Neural cell (in vitro differentiated cells): ENCODE results near the gene UGT2B28.

Experiments used
- CTCF ChIP-seq: fragments of 450-650 bp; IDR thresholded peaks from 2 replicates; pipeline ENCODE4 v1.5.1; 2014; ENCODE audit warnings: antibody characterized with exemption, mild to moderate bottlenecking, moderate library complexity; ENCODE audit not compliant: poor library complexity, severe bottlenecking
- EP300 ChIP-seq: fragments of 450-650 bp; conservative IDR thresholded peaks from 2 replicates; pipeline ENCODE4 v1.6.1; 2014; ENCODE audit warnings: antibody characterized with exemption, mild to moderate bottlenecking, moderate library complexity; ENCODE audit not compliant: poor library complexity, severe bottlenecking
- EZH2 ChIP-seq: fragments of 200-600, 300-800 bp; shearing (Covaris generic), sonication (generic); IDR thresholded peaks from 2 replicates; pipeline ENCODE4 v1.6.1; 2014; ENCODE audit warnings: antibody characterized with exemption, low read length, borderline replicate concordance, mild to moderate bottlenecking; ENCODE audit not compliant: insufficient read depth, poor library complexity, severe bottlenecking
- MXI1 ChIP-seq: fragments of 450-650 bp; conservative IDR thresholded peaks from 2 replicates; pipeline ENCODE4 v1.6.1; 2014; ENCODE audit warnings: antibody characterized with exemption, mild to moderate bottlenecking; ENCODE audit not compliant: poor library complexity, severe bottlenecking
- POLR2AphosphoS5 ChIP-seq: IDR thresholded peaks from 2 replicates; pipeline ENCODE4 v1.6.1; 2012
- RAD21 ChIP-seq: fragments of 450-650 bp; conservative IDR thresholded peaks from 2 replicates; pipeline ENCODE4 v1.6.1; 2014; ENCODE audit warnings: antibody characterized with exemption, mild to moderate bottlenecking, moderate library complexity
- REST ChIP-seq: IDR thresholded peaks from 2 replicates; pipeline ENCODE4 v1.6.1; 2012; ENCODE audit warnings: borderline replicate concordance
- SMC3 ChIP-seq: fragments of 450-650 bp; conservative IDR thresholded peaks from 2 replicates; pipeline ENCODE4 v1.6.1; 2014; ENCODE audit warnings: antibody characterized with exemption, mild to moderate bottlenecking, moderate library complexity; ENCODE audit not compliant: poor library complexity
- TAF1 ChIP-seq: IDR thresholded peaks from 2 replicates; pipeline ENCODE4 v1.6.1; 2012; ENCODE audit warnings: low read depth

- TF ChIP-seq EZH2 (no peak), REST (no peak), CTCF (no peak), POLR2AphosphoS5 (no peak), EP300 (no peak), RAD21 (no peak), TAF1 (no peak), SMC3 (no peak), MXI1 (no peak)
These were observed 40.6 kb upstream of the UGT2B28 start for GRCh38 chr4:69239557-69240168.
